ENCODE data around the gene CDKAL1. TPM values are rescaled to one million over a fixed set of nuclear protein-coding genes. Genes with fewer than 3 reads are reported as not detected.
A peak's percentile ranks its signal among the peaks of the same experiment; 100 is the strongest.

The CDKAL1 gene
- total RNA-seq, 1 experiment from 2014 or later = 20.6 TPM

DNA sequence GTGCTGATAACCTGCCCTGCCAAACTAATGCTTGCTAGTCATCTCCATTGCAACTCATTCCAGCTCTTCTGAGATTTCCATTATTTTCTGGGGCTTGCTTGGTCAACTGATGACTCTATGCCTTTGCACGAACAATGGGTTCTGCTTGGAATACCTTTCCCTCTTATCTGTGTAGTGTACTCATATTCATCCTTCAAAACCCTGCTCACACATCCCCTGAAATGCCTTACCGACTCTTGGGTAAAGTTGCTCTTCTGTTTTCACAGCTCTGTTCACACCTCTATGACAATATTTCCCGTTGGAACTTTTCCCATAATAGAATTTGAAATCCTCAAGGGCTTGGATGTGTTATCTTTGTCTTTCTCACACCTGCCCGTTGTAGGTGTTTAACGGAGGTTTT is 728.2 kb downstream of the CDKAL1 start (continued):
- TF ChIP-seq, protein P1, sequence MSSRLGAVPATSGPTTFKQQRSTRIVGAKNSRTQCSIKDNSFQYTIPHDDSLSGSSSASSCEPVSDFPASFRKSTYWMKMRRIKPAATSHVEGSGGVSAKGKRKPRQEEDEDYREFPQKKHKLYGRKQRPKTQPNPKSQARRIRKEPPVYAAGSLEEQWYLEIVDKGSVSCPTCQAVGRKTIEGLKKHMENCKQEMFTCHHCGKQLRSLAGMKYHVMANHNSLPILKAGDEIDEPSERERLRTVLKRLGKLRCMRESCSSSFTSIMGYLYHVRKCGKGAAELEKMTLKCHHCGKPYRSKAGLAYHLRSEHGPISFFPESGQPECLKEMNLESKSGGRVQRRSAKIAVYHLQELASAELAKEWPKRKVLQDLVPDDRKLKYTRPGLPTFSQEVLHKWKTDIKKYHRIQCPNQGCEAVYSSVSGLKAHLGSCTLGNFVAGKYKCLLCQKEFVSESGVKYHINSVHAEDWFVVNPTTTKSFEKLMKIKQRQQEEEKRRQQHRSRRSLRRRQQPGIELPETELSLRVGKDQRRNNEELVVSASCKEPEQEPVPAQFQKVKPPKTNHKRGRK (CRISPR knock-in tag; IDR thresholded peaks at IDR 0.05; ENCODE audit: borderline replicate concordance) = no peak
- no peak for TF ChIP-seq NR1H2 (CRISPR knock-in tag; IDR thresholded peaks at IDR 0.05)
- TF ChIP-seq RORB (CRISPR knock-in tag; IDR thresholded peaks at IDR 0.05) = no peak

DNA sequence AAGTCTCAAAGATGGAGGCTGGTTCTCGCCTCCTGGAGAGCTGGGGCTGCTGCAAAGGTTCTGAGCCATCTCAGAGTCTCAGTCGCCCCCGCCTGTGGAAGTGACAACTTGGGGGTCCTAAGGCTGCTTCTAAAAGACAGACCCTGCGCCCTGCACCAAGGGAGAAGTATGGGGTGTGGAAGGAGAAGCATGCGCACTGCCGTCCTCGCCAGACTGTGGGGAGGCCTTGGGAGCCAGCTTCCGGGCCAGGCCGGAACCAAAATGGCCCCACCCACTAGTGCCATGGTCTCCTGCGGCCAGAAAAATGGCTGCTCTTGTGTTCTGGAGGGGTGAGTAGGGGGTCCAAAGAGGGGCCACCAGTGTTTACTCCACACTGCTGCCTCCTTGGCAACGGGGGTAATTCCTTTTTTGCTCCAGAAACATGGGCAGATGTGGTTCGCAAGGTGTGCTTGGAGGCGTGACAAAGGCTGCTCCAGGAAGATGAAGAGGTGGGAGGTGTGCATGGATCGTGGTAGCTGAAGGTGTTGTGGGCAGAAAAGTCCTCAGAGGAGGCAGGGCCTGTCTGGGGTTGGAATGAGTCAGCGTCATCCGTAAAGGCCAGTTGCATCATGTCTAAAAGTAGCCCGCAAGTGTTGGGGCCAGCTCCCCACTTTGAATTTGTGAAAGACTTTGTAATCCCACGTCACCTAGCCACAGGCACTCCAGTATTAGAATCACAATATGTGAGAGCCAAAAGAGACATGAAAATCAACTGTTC is 729.5 kb downstream of the CDKAL1 start:
- ATAC-seq (no peak), DNase-seq (ENCODE audit: low spot score) (no peak)
- TF ChIP-seq, protein P2, sequence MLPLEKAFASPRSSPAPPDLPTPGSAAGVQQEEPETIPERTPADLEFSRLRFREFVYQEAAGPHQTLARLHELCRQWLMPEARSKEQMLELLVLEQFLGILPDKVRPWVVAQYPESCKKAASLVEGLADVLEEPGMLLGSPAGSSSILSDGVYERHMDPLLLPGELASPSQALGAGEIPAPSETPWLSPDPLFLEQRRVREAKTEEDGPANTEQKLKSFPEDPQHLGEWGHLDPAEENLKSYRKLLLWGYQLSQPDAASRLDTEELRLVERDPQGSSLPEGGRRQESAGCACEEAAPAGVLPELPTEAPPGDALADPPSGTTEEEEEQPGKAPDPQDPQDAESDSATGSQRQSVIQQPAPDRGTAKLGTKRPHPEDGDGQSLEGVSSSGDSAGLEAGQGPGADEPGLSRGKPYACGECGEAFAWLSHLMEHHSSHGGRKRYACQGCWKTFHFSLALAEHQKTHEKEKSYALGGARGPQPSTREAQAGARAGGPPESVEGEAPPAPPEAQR (CRISPR knock-in tag; IDR thresholded peaks at IDR 0.05) = no peak
- TF ChIP-seq GABPB1 (CRISPR knock-in tag; IDR thresholded peaks at IDR 0.05) = peak; percentile 53; the same call in 1 of the 2 replicates
- H3K27ac Mint-ChIP-seq = no peak overlapping the region; the same call in 1 of the 2 replicates
- H3K27me3 Mint-ChIP-seq (ENCODE audit: low read depth) = no peaks in the 10 kb centered on the region
- ChIA-PET POLR2A (no interaction called here), CTCF (no interaction called here)
- H3K9me3 Mint-ChIP-seq = peaks cover 13% of the 10 kb centered on the region
- H3K4me3 Mint-ChIP-seq = no peak overlapping the region
- no peaks in the 10 kb centered on the region for H3K36me3 Mint-ChIP-seq
- H3K4me1 Mint-ChIP-seq = peaks cover 14% of the 10 kb centered on the region

DNA sequence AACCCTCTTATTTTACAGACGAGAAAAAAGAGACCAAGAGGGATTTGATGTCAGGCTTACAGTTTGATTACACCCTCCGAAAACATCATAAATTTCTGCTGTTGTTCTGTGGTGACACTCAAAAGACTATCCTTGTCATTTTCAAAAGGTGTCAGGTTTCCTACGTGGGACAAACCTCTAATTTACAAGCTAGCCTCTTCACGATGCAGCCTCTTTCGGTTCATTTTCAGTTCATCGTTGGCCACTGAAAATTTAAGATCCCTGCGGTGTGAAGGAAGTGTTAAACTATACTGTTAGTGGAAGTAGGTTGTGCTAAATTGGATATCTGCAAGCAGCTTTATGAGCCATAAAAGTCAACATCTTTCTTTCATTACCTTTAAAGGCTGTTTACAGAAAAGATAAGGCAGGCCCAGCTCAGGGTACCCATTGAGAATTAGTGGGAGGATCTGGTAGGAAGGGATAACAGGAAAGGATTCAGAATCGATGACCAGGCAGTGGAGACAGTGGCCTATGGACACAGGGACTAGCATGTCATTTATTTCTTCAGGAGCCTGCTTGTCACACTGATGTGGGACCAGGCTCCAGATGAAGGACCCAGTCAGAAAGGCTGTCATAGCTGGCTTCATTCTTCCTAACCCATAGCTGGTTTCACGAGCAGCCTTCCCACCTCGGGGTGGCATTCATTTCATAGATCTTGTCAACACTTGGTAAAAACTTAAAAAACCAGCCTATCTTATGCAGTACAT is 730.2 kb downstream of the CDKAL1 start:
- Mint-ChIP-seq H3K4me1 (peaks cover 11% of the 10 kb centered on the region), H3K36me3 (no peaks in the 10 kb centered on the region), H3K27ac (no peak overlapping the region), H3K9me3 (peaks cover 16% of the 10 kb centered on the region), H3K4me3 (no peak overlapping the region), H3K27me3 (ENCODE audit: low read depth) (no peaks in the 10 kb centered on the region)
- no peak for ATAC-seq
- ChIA-PET CTCF (no interaction called here), POLR2A (interaction anchor here (0.6 kb wide), 1 partner anchor 72 kb away, joined by 3 read pairs; no protein-coding TSS in a partner anchor)
- no peak for DNase-seq (ENCODE audit: low spot score)
- TF ChIP-seq TP53 (CRISPR knock-in tag; IDR thresholded peaks at IDR 0.05) (no peak), ZNF671 (CRISPR knock-in tag; IDR thresholded peaks at IDR 0.05) (no peak), GRHL2 (CRISPR knock-in tag; IDR thresholded peaks at IDR 0.05; ENCODE audit: insufficient replicate concordance, severe bottlenecking) (no peak), NR2C2 (CRISPR knock-in tag; IDR thresholded peaks at IDR 0.05) (no peak), ZNF219 (CRISPR knock-in tag; IDR thresholded peaks at IDR 0.05; ENCODE audit: borderline replicate concordance) (no peak), NFYB (CRISPR knock-in tag; conservative IDR thresholded peaks at IDR 0.05; ENCODE audit: low read depth) (no peak), SP1 (CRISPR knock-in tag; conservative IDR thresholded peaks at IDR 0.05) (no peak), SOX15 (CRISPR knock-in tag; IDR thresholded peaks at IDR 0.05) (no peak), CREM (CRISPR knock-in tag; IDR thresholded peaks at IDR 0.05) (no peak), ETV6 (CRISPR knock-in tag; IDR thresholded peaks at IDR 0.05) (no peak), ATF1 (CRISPR knock-in tag; IDR thresholded peaks at IDR 0.05) (no peak), TEAD1 (CRISPR knock-in tag; IDR thresholded peaks at IDR 0.05) (no peak), GTF2I (CRISPR knock-in tag; conservative IDR thresholded peaks at IDR 0.05) (no peak), TEAD4 (CRISPR knock-in tag; IDR thresholded peaks at IDR 0.05) (no peak), ZNF416 (CRISPR knock-in tag; IDR thresholded peaks at IDR 0.05) (no peak)
- TF ChIP-seq, protein P3, sequence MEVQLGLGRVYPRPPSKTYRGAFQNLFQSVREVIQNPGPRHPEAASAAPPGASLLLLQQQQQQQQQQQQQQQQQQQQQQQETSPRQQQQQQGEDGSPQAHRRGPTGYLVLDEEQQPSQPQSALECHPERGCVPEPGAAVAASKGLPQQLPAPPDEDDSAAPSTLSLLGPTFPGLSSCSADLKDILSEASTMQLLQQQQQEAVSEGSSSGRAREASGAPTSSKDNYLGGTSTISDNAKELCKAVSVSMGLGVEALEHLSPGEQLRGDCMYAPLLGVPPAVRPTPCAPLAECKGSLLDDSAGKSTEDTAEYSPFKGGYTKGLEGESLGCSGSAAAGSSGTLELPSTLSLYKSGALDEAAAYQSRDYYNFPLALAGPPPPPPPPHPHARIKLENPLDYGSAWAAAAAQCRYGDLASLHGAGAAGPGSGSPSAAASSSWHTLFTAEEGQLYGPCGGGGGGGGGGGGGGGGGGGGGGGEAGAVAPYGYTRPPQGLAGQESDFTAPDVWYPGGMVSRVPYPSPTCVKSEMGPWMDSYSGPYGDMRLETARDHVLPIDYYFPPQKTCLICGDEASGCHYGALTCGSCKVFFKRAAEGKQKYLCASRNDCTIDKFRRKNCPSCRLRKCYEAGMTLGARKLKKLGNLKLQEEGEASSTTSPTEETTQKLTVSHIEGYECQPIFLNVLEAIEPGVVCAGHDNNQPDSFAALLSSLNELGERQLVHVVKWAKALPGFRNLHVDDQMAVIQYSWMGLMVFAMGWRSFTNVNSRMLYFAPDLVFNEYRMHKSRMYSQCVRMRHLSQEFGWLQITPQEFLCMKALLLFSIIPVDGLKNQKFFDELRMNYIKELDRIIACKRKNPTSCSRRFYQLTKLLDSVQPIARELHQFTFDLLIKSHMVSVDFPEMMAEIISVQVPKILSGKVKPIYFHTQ (CRISPR knock-in tag; IDR thresholded peaks at IDR 0.05) = no peak
- TF ChIP-seq, protein P4, sequence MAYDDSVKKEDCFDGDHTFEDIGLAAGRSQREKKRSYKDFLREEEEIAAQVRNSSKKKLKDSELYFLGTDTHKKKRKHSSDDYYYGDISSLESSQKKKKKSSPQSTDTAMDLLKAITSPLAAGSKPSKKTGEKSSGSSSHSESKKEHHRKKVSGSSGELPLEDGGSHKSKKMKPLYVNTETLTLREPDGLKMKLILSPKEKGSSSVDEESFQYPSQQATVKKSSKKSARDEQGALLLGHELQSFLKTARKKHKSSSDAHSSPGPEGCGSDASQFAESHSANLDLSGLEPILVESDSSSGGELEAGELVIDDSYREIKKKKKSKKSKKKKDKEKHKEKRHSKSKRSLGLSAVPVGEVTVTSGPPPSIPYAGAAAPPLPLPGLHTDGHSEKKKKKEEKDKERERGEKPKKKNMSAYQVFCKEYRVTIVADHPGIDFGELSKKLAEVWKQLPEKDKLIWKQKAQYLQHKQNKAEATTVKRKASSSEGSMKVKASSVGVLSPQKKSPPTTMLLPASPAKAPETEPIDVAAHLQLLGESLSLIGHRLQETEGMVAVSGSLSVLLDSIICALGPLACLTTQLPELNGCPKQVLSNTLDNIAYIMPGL (CRISPR knock-in tag; IDR thresholded peaks at IDR 0.05) = no peak
- TF ChIP-seq, protein P5, sequence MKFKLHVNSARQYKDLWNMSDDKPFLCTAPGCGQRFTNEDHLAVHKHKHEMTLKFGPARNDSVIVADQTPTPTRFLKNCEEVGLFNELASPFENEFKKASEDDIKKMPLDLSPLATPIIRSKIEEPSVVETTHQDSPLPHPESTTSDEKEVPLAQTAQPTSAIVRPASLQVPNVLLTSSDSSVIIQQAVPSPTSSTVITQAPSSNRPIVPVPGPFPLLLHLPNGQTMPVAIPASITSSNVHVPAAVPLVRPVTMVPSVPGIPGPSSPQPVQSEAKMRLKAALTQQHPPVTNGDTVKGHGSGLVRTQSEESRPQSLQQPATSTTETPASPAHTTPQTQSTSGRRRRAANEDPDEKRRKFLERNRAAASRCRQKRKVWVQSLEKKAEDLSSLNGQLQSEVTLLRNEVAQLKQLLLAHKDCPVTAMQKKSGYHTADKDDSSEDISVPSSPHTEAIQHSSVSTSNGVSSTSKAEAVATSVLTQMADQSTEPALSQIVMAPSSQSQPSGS (CRISPR knock-in tag; IDR thresholded peaks at IDR 0.05; ENCODE audit: borderline replicate concordance, low read depth) = no peak
- TF ChIP-seq, protein P6, sequence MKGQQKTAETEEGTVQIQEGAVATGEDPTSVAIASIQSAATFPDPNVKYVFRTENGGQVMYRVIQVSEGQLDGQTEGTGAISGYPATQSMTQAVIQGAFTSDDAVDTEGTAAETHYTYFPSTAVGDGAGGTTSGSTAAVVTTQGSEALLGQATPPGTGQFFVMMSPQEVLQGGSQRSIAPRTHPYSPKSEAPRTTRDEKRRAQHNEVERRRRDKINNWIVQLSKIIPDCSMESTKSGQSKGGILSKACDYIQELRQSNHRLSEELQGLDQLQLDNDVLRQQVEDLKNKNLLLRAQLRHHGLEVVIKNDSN (CRISPR knock-in tag; IDR thresholded peaks at IDR 0.05) = no peak
